CD14-positive monocyte (primary cell): ENCODE results near the gene ATXN1. TPM values are rescaled to one million over a fixed set of nuclear protein-coding genes. Genes with fewer than 3 reads are reported as not detected.

Source experiments
- DNase-seq, 3 donors: peaks; one replicate each; pipeline ENCODE4 v3.0.0-alpha.2; 2011 to 2022
- H2AFZ ChIP-seq: 2 replicates; pipeline ENCODE4 v1.6.0; 2012; ENCODE audit warnings: mild to moderate bottlenecking, low read depth, low read length, inconsistent platforms; ENCODE audit not compliant: insufficient read depth, poor library complexity, severe bottlenecking
- H3K27ac ChIP-seq, 2 donors: 1 replicate in 1 of 2; 2 replicates in 1 of 2; pipeline ENCODE4 v1.5.1; 2012 to 2013; ENCODE audit warnings: low read length in 2 of 2, control low read depth in 1 of 2, inconsistent platforms in 1 of 2, low read depth in 1 of 2, mild to moderate bottlenecking in 1 of 2
- H3K27me3 ChIP-seq, 2 donors: one replicate each; pipeline versions ENCODE4 v1.6.0 to v1.6.1; 2011 to 2013; ENCODE audit warnings: low read length in 2 of 2; ENCODE audit not compliant: control insufficient read depth in 2 of 2, insufficient read depth in 2 of 2
- H3K36me3 ChIP-seq, 2 donors: replicated peaks in 1 of 2; 1 replicate in 1 of 2; 2 replicates in 1 of 2; pipeline versions ENCODE4 v1.5.1 to v1.6.1; 2012 to 2013; ENCODE audit warnings: low read length in 2 of 2, control low read depth in 1 of 2, inconsistent platforms in 1 of 2, mild to moderate bottlenecking in 1 of 2; ENCODE audit not compliant: insufficient read depth in 2 of 2, control insufficient read depth in 1 of 2
- H3K4me1 ChIP-seq, 2 donors: 1 replicate in 1 of 2; 2 replicates in 1 of 2; pipeline versions ENCODE4 v1.5.1 to v1.6.1; 2012 to 2013; ENCODE audit warnings: low read length in 2 of 2, control low read depth in 1 of 2, inconsistent platforms in 1 of 2, mild to moderate bottlenecking in 1 of 2, moderate library complexity in 1 of 2; ENCODE audit not compliant: insufficient read depth in 2 of 2, control insufficient read depth in 1 of 2
- H3K4me2 ChIP-seq: replicated peaks from 2 replicates; pipeline ENCODE3; 2012; ENCODE audit warnings: low read length, moderate library complexity, mild to moderate bottlenecking; ENCODE audit not compliant: poor library complexity, severe bottlenecking; ENCODE audit errors: extremely low read depth
- H3K4me3 ChIP-seq, 3 experiments: fragments of 200-600 bp in 1 of 3; sonication (generic) in 1 of 3; replicated peaks in 1 of 3; 1 replicate in 2 of 3; 2 replicates in 1 of 3; pipeline ENCODE4 v1.5.1; 2011 to 2013; ENCODE audit warnings: low read length in 3 of 3, mild to moderate bottlenecking in 3 of 3, control low read depth in 2 of 3, low read depth in 2 of 3, inconsistent platforms in 1 of 3, moderate library complexity in 1 of 3
- H3K79me2 ChIP-seq: 2 replicates; pipeline ENCODE4 v1.6.0; 2012; ENCODE audit warnings: mild to moderate bottlenecking, control low read depth, inconsistent platforms, low read length, moderate library complexity; ENCODE audit not compliant: insufficient read depth
- H3K9ac ChIP-seq: 2 replicates; pipeline ENCODE4 v1.6.0; 2017; ENCODE audit warnings: low read length, mild to moderate bottlenecking; ENCODE audit not compliant: insufficient read depth, poor library complexity, severe bottlenecking
- H3K9me3 ChIP-seq, 2 donors: replicated peaks in 1 of 2; 1 replicate in 1 of 2; 2 replicates in 1 of 2; pipeline versions ENCODE4 v1.5.1 to v1.6.1; 2012 to 2013; ENCODE audit warnings: low read length in 2 of 2, control low read depth in 1 of 2; ENCODE audit not compliant: control insufficient read depth in 1 of 2, insufficient read depth in 1 of 2
- H4K20me1 ChIP-seq: 2 replicates; pipeline ENCODE4 v1.6.0; 2012; ENCODE audit warnings: mild to moderate bottlenecking, low read length, control low read depth, moderate library complexity; ENCODE audit not compliant: insufficient read depth
- H3K27ac Mint-ChIP-seq, 7 donors: one replicate each; pipeline ENCODE4 v1.8.0; 2020; ENCODE audit warnings: mild to moderate bottlenecking in 7 of 7, mixed read lengths in 7 of 7, moderate library complexity in 6 of 7, inconsistent platforms in 2 of 7
- H3K27me3 Mint-ChIP-seq, 3 donors: one replicate each; pipeline ENCODE4 v1.8.0; 2021 to 2022; ENCODE audit warnings: low read depth in 3 of 3, mild to moderate bottlenecking in 3 of 3, mixed read lengths in 3 of 3, moderate library complexity in 3 of 3, inconsistent platforms in 1 of 3
- H3K36me3 Mint-ChIP-seq, 2 donors: one replicate each; pipeline ENCODE4 v1.8.0; 2020; ENCODE audit warnings: mixed read lengths in 2 of 2, inconsistent platforms in 1 of 2, mild to moderate bottlenecking in 1 of 2
- H3K4me1 Mint-ChIP-seq: one replicate; pipeline ENCODE4 v1.8.0; 2020; ENCODE audit warnings: mild to moderate bottlenecking, mixed read lengths
- H3K4me3 Mint-ChIP-seq, 2 donors: one replicate each; pipeline ENCODE4 v1.8.0; 2020; ENCODE audit warnings: mild to moderate bottlenecking in 2 of 2, mixed read lengths in 2 of 2, moderate library complexity in 1 of 2
- H3K9me3 Mint-ChIP-seq, 7 donors: one replicate each; pipeline ENCODE4 v1.8.0; 2020 to 2022; ENCODE audit warnings: mixed read lengths in 7 of 7, mild to moderate bottlenecking in 6 of 7, moderate library complexity in 6 of 7, inconsistent platforms in 2 of 7
- CTCF ChIP-seq: fragments of 200-600 bp; IDR thresholded peaks from one replicate; pipeline ENCODE4 v1.8.0; 2022; ENCODE audit warnings: antibody characterized with exemption, mild to moderate bottlenecking
- WGBS: methylation state at CpG from one replicate; pipeline ENCODE4 v1.1.5; 2013; ENCODE audit warnings: missing lambda C conversion rate; ENCODE audit not compliant: insufficient coverage; 5-methylcytosine and 5-hydroxymethylcytosine counted together
- intact Hi-C, 2 donors: fragments of 100-400 bp; cut with micrococcal nuclease; formaldehyde crosslinking; loops; one replicate each; pipeline versions ENCODE4 v1.15.0 to v1.15.1; 2023
- polyA plus RNA-seq, 3 donors: library from polyadenylated mRNA; depleted of rRNA in 1 of 3; unstranded in 2 of 3; stranded (reverse) in 1 of 3; fragments of 300-500 nt in 2 of 3; fragments of >200 nt in 1 of 3; fragmentation: Illumina TruSeq in 2 of 3; gene quantifications; 1 replicate in 2 of 3; 2 replicates in 1 of 3; pipeline ENCODE4 v1.2.3, GENCODE V29; 2012 to 2021

The ATXN1 gene
- polyA plus RNA-seq, 3 donors = 8.8 to 19.1 (median 10.9) TPM

GRCh38 chr6:16778521-16778920 lies 17.3 kb upstream of the ATXN1 start:
- intact Hi-C loops = loop anchor here (10.0 kb wide), 3 partner anchors 126 to 444 kb away; no protein-coding TSS in a partner anchor
- Histone ChIP-seq H3K79me2 (no peaks in the 10 kb centered on the region), H3K27me3 (no peaks in the 10 kb centered on the region), H3K27ac (no peak overlapping the region), H3K4me3 (no peak overlapping the region), H3K9ac (no peak overlapping the region), H3K4me2 (no peak overlapping the region), H3K36me3 (no peaks in the 10 kb centered on the region), H3K9me3 (no peaks in the 10 kb centered on the region), H2AFZ (no peak overlapping the region), H3K4me1 (no peaks in the 10 kb centered on the region), H4K20me1 (no peaks in the 10 kb centered on the region)
- Mint-ChIP-seq H3K27ac (no peak overlapping the region), H3K9me3 (no peaks in the 10 kb centered on the region), H3K4me1 (peaks cover 2% of the 10 kb centered on the region), H3K4me3 (no peak overlapping the region), H3K27me3 (peaks cover 0 to 2% (median 2%) of the 10 kb centered on the region in 3 donors), H3K36me3 (no peaks in the 10 kb centered on the region)
- DNase-seq = no peak
- TF ChIP-seq CTCF = no peak
- WGBS = 100% methylated on average over 2 of the region's 5 CpGs

GRCh38 chr6:16777794-16778193 lies 16.5 kb upstream of the ATXN1 start:
- Histone ChIP-seq H3K27ac (no peak overlapping the region), H3K9me3 (no peaks in the 10 kb centered on the region), H3K79me2 (no peaks in the 10 kb centered on the region), H3K9ac (no peak overlapping the region), H3K4me2 (no peak overlapping the region), H3K4me3 (no peak overlapping the region), H2AFZ (no peak overlapping the region), H3K4me1 (no peaks in the 10 kb centered on the region), H3K36me3 (no peaks in the 10 kb centered on the region), H4K20me1 (no peaks in the 10 kb centered on the region), H3K27me3 (no peaks in the 10 kb centered on the region)
- no peak overlapping the region for H3K4me3 Mint-ChIP-seq
- 100% methylated on average over 1 of the region's 5 CpGs for WGBS
- no peak for DNase-seq
- intact Hi-C loops = loop anchor here (10.0 kb wide), 3 partner anchors 127 to 443 kb away; no protein-coding TSS in a partner anchor
- H3K27ac Mint-ChIP-seq = no peak overlapping the region
- H3K9me3 Mint-ChIP-seq = no peaks in the 10 kb centered on the region
- H3K4me1 Mint-ChIP-seq = peaks cover 8% of the 10 kb centered on the region
- peaks cover 0 to 2% (median 2%) of the 10 kb centered on the region in 3 donors for H3K27me3 Mint-ChIP-seq
- peaks cover 0 to 2% of the 10 kb centered on the region in 2 donors for H3K36me3 Mint-ChIP-seq
- no peak for TF ChIP-seq CTCF
